Epithelial cell of prostate (primary cell): ENCODE data around the gene KPNA4.
"Not testable (repeated sequence)": the region's sequence is repeated elsewhere in the genome, so short reads cannot be mapped to it uniquely, and the experiment has no call there.

Source experiments
- DNase-seq: peaks from one replicate; pipeline ENCODE4 v3.0.0-alpha.2; 2011; ENCODE audit warnings: low read depth, low spot score
- H3K27ac ChIP-seq: fragments of 450-650 bp; 2 replicates; pipeline ENCODE4 v1.5.1; 2017; ENCODE audit warnings: mild to moderate bottlenecking

The KPNA4 gene

GRCh38 chr3:160565442-160566403, at the start of gene KPNA4:
TSS of gene KPNA4 (minus strand) at chr3:160565571. CDS start at chr3:160565282, 289 bp downstream.
- peak; percentile 79 for DNase-seq
- peak within 1 kb of the TSS; percentile 100 for H3K27ac ChIP-seq

GRCh38 chr3:160613661-160614060, 48.3 kb upstream of the KPNA4 start:
- DNase-seq, result no peak

GRCh38 chr3:160612386-160613075, 47.2 kb upstream of the KPNA4 start:
- peak; percentile 18 for DNase-seq
- H3K27ac ChIP-seq, result peak overlapping the region; percentile 57

More at GRCh38 chr3:160613661-160614060, 48.3 kb upstream of the KPNA4 start:
- no peak overlapping the region for H3K27ac ChIP-seq

GRCh38 chr3:160611141-160611540, 45.8 kb upstream of the KPNA4 start:
- DNase-seq, result no peak
- no peak overlapping the region for H3K27ac ChIP-seq

GRCh38 chr3:160608870-160609269, 43.5 kb upstream of the KPNA4 start:
- no peak overlapping the region for H3K27ac ChIP-seq

GRCh38 chr3:160607826-160608225, 42.5 kb upstream of the KPNA4 start:
- no peak for DNase-seq
- no peak overlapping the region for H3K27ac ChIP-seq

More at GRCh38 chr3:160608870-160609269, 43.5 kb upstream of the KPNA4 start:
- no peak for DNase-seq

- no peak for DNase-seq
Observed at GRCh38 chr3:160605315-160605714, 39.9 kb upstream of the KPNA4 start.

GRCh38 chr3:160603845-160604244, 38.5 kb upstream of the KPNA4 start:
- DNase-seq, H3K27ac ChIP-seq: not testable (repeated sequence)

More at GRCh38 chr3:160605315-160605714, 39.9 kb upstream of the KPNA4 start:
- no peak overlapping the region for H3K27ac ChIP-seq

GRCh38 chr3:160602259-160602658, 36.9 kb upstream of the KPNA4 start:
- DNase-seq, result no peak
- H3K27ac ChIP-seq, result no peak overlapping the region

- DNase-seq, result no peak
- no peak overlapping the region for H3K27ac ChIP-seq
Observed at GRCh38 chr3:160601288-160601687, 35.9 kb upstream of the KPNA4 start.

- no peak for DNase-seq
- no peak overlapping the region for H3K27ac ChIP-seq
Observed at GRCh38 chr3:160598865-160599264, 33.5 kb upstream of the KPNA4 start.

- DNase-seq, result no peak
Observed at GRCh38 chr3:160588023-160588422, 22.7 kb upstream of the KPNA4 start.

GRCh38 chr3:160587105-160587504, 21.7 kb upstream of the KPNA4 start:
- no peak overlapping the region for H3K27ac ChIP-seq
- no peak for DNase-seq

More at GRCh38 chr3:160588023-160588422, 22.7 kb upstream of the KPNA4 start:
- no peak overlapping the region for H3K27ac ChIP-seq

- H3K27ac ChIP-seq, result no peak overlapping the region
- DNase-seq, result no peak
Observed at GRCh38 chr3:160586679-160587078, 21.3 kb upstream of the KPNA4 start.

GRCh38 chr3:160583451-160583850, 18.1 kb upstream of the KPNA4 start:
- no peak overlapping the region for H3K27ac ChIP-seq
- DNase-seq, result no peak

GRCh38 chr3:160580938-160581337, 15.6 kb upstream of the KPNA4 start:
- no peak overlapping the region for H3K27ac ChIP-seq
- no peak for DNase-seq

- H3K27ac ChIP-seq, result no peak overlapping the region
- DNase-seq, result no peak
Observed at GRCh38 chr3:160577556-160578195, 12.3 kb upstream of the KPNA4 start.

- H3K27ac ChIP-seq, result no peak overlapping the region
- DNase-seq, result no peak
Observed at GRCh38 chr3:160577093-160577492, 11.7 kb upstream of the KPNA4 start.

- no peak overlapping the region for H3K27ac ChIP-seq
- no peak for DNase-seq
Observed at GRCh38 chr3:160576621-160577020, 11.2 kb upstream of the KPNA4 start.

- no peak for DNase-seq
Observed at GRCh38 chr3:160575589-160575988, 10.2 kb upstream of the KPNA4 start.

GRCh38 chr3:160574636-160575035, 9.3 kb upstream of the KPNA4 start:
- no peak overlapping the region for H3K27ac ChIP-seq
- DNase-seq, result no peak

More at GRCh38 chr3:160575589-160575988, 10.2 kb upstream of the KPNA4 start:
- H3K27ac ChIP-seq, result no peak overlapping the region
